Neural progenitor cell (in vitro differentiated cells): ENCODE measurements around the gene LGALS8. TPM values are rescaled to one million over a fixed set of nuclear protein-coding genes. Genes with fewer than 3 reads are reported as not detected.
A peak's percentile ranks its signal among the peaks of the same experiment; 100 is the strongest.

Experiments used
- DNase-seq: peaks from one replicate; pipeline ENCODE4 v3.0.0-alpha.2; 2016; ENCODE audit warnings: low spot score
- H2AFZ ChIP-seq: fragments of 200-600 bp; sonication (generic); replicated peaks from 2 replicates; pipeline ENCODE4 v1.6.1; 2016; ENCODE audit warnings: antibody characterized with exemption
- H3F3A ChIP-seq: fragments of 200-600 bp; sonication (generic); 2 replicates; pipeline ENCODE4 v1.6.1; 2016; ENCODE audit warnings: antibody characterized with exemption, low read depth
- H3K27ac ChIP-seq: fragments of 200-600 bp; sonication (generic); 2 replicates; pipeline ENCODE4 v1.5.1; 2016; ENCODE audit warnings: mild to moderate bottlenecking
- H3K27me3 ChIP-seq: fragments of 200-600 bp; sonication (generic); 2 replicates; pipeline ENCODE4 v1.6.1; 2016; ENCODE audit warnings: mild to moderate bottlenecking, moderate library complexity
- H3K36me3 ChIP-seq: fragments of 200-600 bp; sonication (generic); 2 replicates; pipeline ENCODE4 v1.5.1; 2016
- H3K4me1 ChIP-seq: fragments of 200-600 bp; sonication (generic); 2 replicates; pipeline ENCODE4 v1.6.1; 2016; ENCODE audit warnings: mixed run types
- H3K4me2 ChIP-seq: fragments of 200-600 bp; sonication (generic); 2 replicates; pipeline ENCODE4 v1.6.1; 2016
- H3K4me3 ChIP-seq: fragments of 200-600 bp; sonication (generic); 2 replicates; pipeline ENCODE4 v1.5.1; 2016
- H3K79me2 ChIP-seq: fragments of 200-600 bp; sonication (generic); 2 replicates; pipeline ENCODE4 v1.6.1; 2016; ENCODE audit warnings: low read depth
- H3K9ac ChIP-seq: fragments of 200-600 bp; sonication (generic); 2 replicates; pipeline ENCODE4 v1.6.1; 2016
- H3K9me3 ChIP-seq: fragments of 200-600 bp; sonication (generic); 2 replicates; pipeline ENCODE4 v1.5.1; 2016; ENCODE audit warnings: low read depth
- H4K20me1 ChIP-seq: fragments of 200-600 bp; sonication (generic); 2 replicates; pipeline ENCODE4 v1.6.1; 2016; ENCODE audit warnings: low read depth
- H3K27ac Mint-ChIP-seq: 3 replicates; pipeline ENCODE4 v1.8.0; 2021; ENCODE audit warnings: mixed read lengths
- H3K27me3 Mint-ChIP-seq: 2 replicates; pipeline ENCODE4 v1.8.0; 2022; ENCODE audit warnings: low read depth, mild to moderate bottlenecking, inconsistent platforms, moderate library complexity, mixed read lengths; ENCODE audit not compliant: insufficient read depth
- H3K36me3 Mint-ChIP-seq: 3 replicates; pipeline ENCODE4 v1.8.0; 2021; ENCODE audit warnings: mixed read lengths
- H3K4me1 Mint-ChIP-seq: 3 replicates; pipeline ENCODE4 v1.8.0; 2021; ENCODE audit warnings: mixed read lengths
- H3K4me3 Mint-ChIP-seq: 3 replicates; pipeline ENCODE4 v1.8.0; 2021; ENCODE audit warnings: mild to moderate bottlenecking, moderate library complexity, mixed read lengths
- H3K9me3 Mint-ChIP-seq: 3 replicates; pipeline ENCODE4 v1.8.0; 2020; ENCODE audit warnings: mixed read lengths
- CTCF ChIP-seq: fragments of 200-600 bp; sonication (generic); IDR thresholded peaks from 2 replicates; pipeline ENCODE4 v1.5.1; 2017; ENCODE audit warnings: antibody characterized with exemption, mild to moderate bottlenecking
- EZH2 ChIP-seq: fragments of 200-600 bp; sonication (generic); IDR thresholded peaks from 2 replicates; pipeline ENCODE4 v1.6.1; 2017; ENCODE audit warnings: antibody characterized with exemption, mild to moderate bottlenecking, moderate library complexity
- EZH2phosphoT487 ChIP-seq: fragments of 200-600 bp; sonication (generic); IDR thresholded peaks from 2 replicates; pipeline ENCODE4 v1.6.1; 2017; ENCODE audit warnings: antibody characterized with exemption
- total RNA-seq: library from RNA; depleted of rRNA; stranded (reverse); fragments of >200 nt; gene quantifications from 2 replicates; pipeline ENCODE4 v1.2.3, GENCODE V29; 2015; ENCODE audit warnings: low replicate concordance

The LGALS8 gene
- total RNA-seq, 1 donor from 2014 or later = 28.1 TPM

GRCh38 chr1:236524895-236525184, 1.1 kb downstream of the LGALS8 start:
- Histone ChIP-seq H3K27ac (no peak overlapping the region), H4K20me1 (no peaks in the 10 kb centered on the region), H3K79me2 (no peaks in the 10 kb centered on the region), H3K9ac (no peak overlapping the region), H3K4me3 (peak overlapping the region; percentile 52), H3K36me3 (no peaks in the 10 kb centered on the region), H3K27me3 (peaks cover 26% of the 10 kb centered on the region), H3K9me3 (no peaks in the 10 kb centered on the region), H3K4me2 (peak overlapping the region; percentile 90), H2AFZ (peak overlapping the region; percentile 90), H3F3A (peaks cover 9% of the 10 kb centered on the region), H3K4me1 (peaks cover 7% of the 10 kb centered on the region)
- no peak for DNase-seq
- H3K36me3 Mint-ChIP-seq = no peaks in the 10 kb centered on the region
- peaks cover 10% of the 10 kb centered on the region for H3K4me1 Mint-ChIP-seq
- H3K27me3 Mint-ChIP-seq = peaks cover 4% of the 10 kb centered on the region
- no peaks in the 10 kb centered on the region for H3K9me3 Mint-ChIP-seq
- H3K4me3 Mint-ChIP-seq = peak overlapping the region; percentile 88
- TF ChIP-seq EZH2 (no peak), CTCF (no peak), EZH2phosphoT487 (no peak)
- H3K27ac Mint-ChIP-seq = no peak overlapping the region

GRCh38 chr1:236526079-236526478, 2.3 kb downstream of the LGALS8 start:
- no peak overlapping the region for H2AFZ ChIP-seq
- H3K36me3 ChIP-seq = no peaks in the 10 kb centered on the region
- H3K27me3 Mint-ChIP-seq = peaks cover 4% of the 10 kb centered on the region
- H3K4me3 ChIP-seq = no peak overlapping the region
- H3K9ac ChIP-seq = no peak overlapping the region
- DNase-seq = no peak
- no peak for TF ChIP-seq EZH2
- no peaks in the 10 kb centered on the region for H3K36me3 Mint-ChIP-seq
- H3K4me1 ChIP-seq = peaks cover 7% of the 10 kb centered on the region
- peaks cover 26% of the 10 kb centered on the region for H3K27me3 ChIP-seq
- H3K27ac ChIP-seq = no peak overlapping the region
- no peaks in the 10 kb centered on the region for H3K79me2 ChIP-seq
- peaks cover 10% of the 10 kb centered on the region for H3K4me1 Mint-ChIP-seq
- H3K27ac Mint-ChIP-seq = no peak overlapping the region
- no peaks in the 10 kb centered on the region for H3K9me3 ChIP-seq
- H3K9me3 Mint-ChIP-seq = no peaks in the 10 kb centered on the region
- H4K20me1 ChIP-seq = no peaks in the 10 kb centered on the region
- no peak overlapping the region for H3K4me3 Mint-ChIP-seq
- H3F3A ChIP-seq = peaks cover 9% of the 10 kb centered on the region
- H3K4me2 ChIP-seq = no peak overlapping the region

- Histone ChIP-seq H3K27me3 (no peaks in the 10 kb centered on the region), H4K20me1 (no peaks in the 10 kb centered on the region), H3K79me2 (no peaks in the 10 kb centered on the region), H3K9ac (no peak overlapping the region), H2AFZ (no peak overlapping the region), H3F3A (no peaks in the 10 kb centered on the region), H3K9me3 (no peaks in the 10 kb centered on the region), H3K4me2 (no peak overlapping the region), H3K27ac (no peak overlapping the region), H3K4me3 (no peak overlapping the region), H3K4me1 (no peaks in the 10 kb centered on the region), H3K36me3 (no peaks in the 10 kb centered on the region)
- Mint-ChIP-seq H3K27me3 (no peaks in the 10 kb centered on the region), H3K27ac (no peak overlapping the region), H3K36me3 (no peaks in the 10 kb centered on the region), H3K4me1 (peaks cover 5% of the 10 kb centered on the region), H3K9me3 (no peaks in the 10 kb centered on the region), H3K4me3 (no peak overlapping the region)
- TF ChIP-seq EZH2phosphoT487 = no peak
- TF ChIP-seq CTCF = no peak
- TF ChIP-seq EZH2 = no peak
- no peak for DNase-seq
Measured at GRCh38 chr1:236530286-236530685, 6.5 kb downstream of the LGALS8 start.

GRCh38 chr1:236530959-236531358, 7.2 kb downstream of the LGALS8 start:
- Histone ChIP-seq H3K9ac (no peak overlapping the region), H3K4me3 (no peak overlapping the region), H3F3A (no peaks in the 10 kb centered on the region), H4K20me1 (no peaks in the 10 kb centered on the region), H3K4me1 (no peaks in the 10 kb centered on the region), H3K79me2 (no peaks in the 10 kb centered on the region), H2AFZ (no peak overlapping the region), H3K36me3 (no peaks in the 10 kb centered on the region), H3K27me3 (no peaks in the 10 kb centered on the region), H3K9me3 (no peaks in the 10 kb centered on the region), H3K27ac (no peak overlapping the region), H3K4me2 (no peak overlapping the region)
- H3K4me3 Mint-ChIP-seq = no peak overlapping the region
- H3K9me3 Mint-ChIP-seq = no peaks in the 10 kb centered on the region
- H3K36me3 Mint-ChIP-seq = no peaks in the 10 kb centered on the region
- H3K27ac Mint-ChIP-seq = no peak overlapping the region
- TF ChIP-seq CTCF = no peak
- TF ChIP-seq EZH2 = no peak
- TF ChIP-seq EZH2phosphoT487 = no peak
- no peaks in the 10 kb centered on the region for H3K27me3 Mint-ChIP-seq
- H3K4me1 Mint-ChIP-seq = peaks cover 9% of the 10 kb centered on the region
- no peak for DNase-seq
